ENCODE data around the gene REC8. TPM values are rescaled to one million over a fixed set of nuclear protein-coding genes. Genes with fewer than 3 reads are reported as not detected.
"Not testable (repeated sequence)": the region's sequence is repeated elsewhere in the genome, so short reads cannot be mapped to it uniquely, and the experiment has no call there.

REC8 gene
- total RNA-seq, 2 donors from 2014 or later, result 7.8 to 8.9 TPM

- 81 to 84% methylated on average over 4 of the region's 4 CpGs for WGBS, 2 donors
- DNase-seq (peak in 1 of 4 donors; percentile 0), ATAC-seq (no peak)
- H3K27me3 ChIP-seq, result no peaks in the 10 kb centered on the region
- intact Hi-C loops (cut with DNase I), result no loop called here
- no peaks in the 10 kb centered on the region for H3K9me3 ChIP-seq
- peaks cover 10% of the 10 kb centered on the region for H3K4me1 ChIP-seq
- no peak overlapping the region for H3K27ac ChIP-seq
- no peak for TF ChIP-seq POLR2A (IDR thresholded peaks at IDR 0.05)
- TF ChIP-seq CTCF (IDR thresholded peaks at IDR 0.05), result no peak
- peaks cover 0 to 4% of the 10 kb centered on the region in 2 donors for H3K36me3 ChIP-seq (replicated peaks in 1 of 2; ENCODE audit: insufficient read depth in 1 of 2, low read depth in 2 of 2)
- H3K4me3 ChIP-seq, result no peak overlapping the region
These were observed 47.2 kb downstream of the REC8 start for GRCh38 chr14:24219080-24219479.

GRCh38 chr14:24219521-24219920 is 47.6 kb downstream of the REC8 start:
- ATAC-seq (no peak), DNase-seq (peak in 1 of 4 donors; percentile 1)
- H3K36me3 ChIP-seq (replicated peaks in 1 of 2; ENCODE audit: insufficient read depth in 1 of 2, low read depth in 2 of 2), result peaks cover 0 to 4% of the 10 kb centered on the region in 2 donors
- no peak overlapping the region for H3K4me3 ChIP-seq
- WGBS, 2 donors, result 61 to 63% methylated on average over 3 of the region's 3 CpGs
- H3K9me3 ChIP-seq, result no peaks in the 10 kb centered on the region
- peaks cover 10% of the 10 kb centered on the region for H3K4me1 ChIP-seq
- no peak overlapping the region for H3K27ac ChIP-seq
- no peaks in the 10 kb centered on the region for H3K27me3 ChIP-seq
- TF ChIP-seq CTCF (IDR thresholded peaks at IDR 0.05) (no peak), POLR2A (IDR thresholded peaks at IDR 0.05) (no peak)
- intact Hi-C loops (cut with DNase I), result no loop called here

- not testable (repeated sequence) for H3K27ac ChIP-seq
These were observed 51.1 kb downstream of the REC8 start for GRCh38 chr14:24222987-24223386.

GRCh38 chr14:24224618-24225071 is 52.8 kb downstream of the REC8 start:
- ATAC-seq, result no peak
- 83 to 89% methylated on average over 7 of the region's 7 CpGs for WGBS, 2 donors

More at GRCh38 chr14:24222987-24223386, 51.1 kb downstream of the REC8 start:
- H3K4me1 ChIP-seq; DNase-seq; intact Hi-C loops (cut with DNase I); ATAC-seq; H3K9me3 ChIP-seq; H3K4me3 ChIP-seq; H3K27me3 ChIP-seq; H3K36me3 ChIP-seq (replicated peaks in 1 of 2; ENCODE audit: insufficient read depth in 1 of 2, low read depth in 2 of 2): not testable (repeated sequence)
- 99 to 100% methylated on average over 3 to 4 of the region's 4 CpGs for WGBS, 2 donors

DNA sequence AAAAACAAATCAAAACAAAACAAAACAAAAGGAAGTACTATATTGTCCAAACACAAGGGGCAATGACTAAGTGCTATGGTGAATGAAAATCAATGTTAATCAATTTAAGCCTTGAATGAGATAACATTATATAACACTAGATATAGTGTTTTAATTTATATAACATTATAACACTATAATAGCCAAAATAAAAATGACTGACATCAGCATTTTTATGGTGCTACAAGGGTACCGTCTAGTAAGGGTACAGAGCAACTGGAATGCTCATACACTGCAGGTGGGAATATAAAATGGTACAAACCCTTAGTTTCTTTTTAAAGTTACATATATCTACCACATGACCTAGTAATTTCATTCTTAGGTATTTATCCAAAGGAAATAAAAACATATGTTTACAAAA is 54.6 kb downstream of the REC8 start:
- H3K36me3 ChIP-seq (replicated peaks in 1 of 2; ENCODE audit: insufficient read depth in 1 of 2, low read depth in 2 of 2), result no peaks in the 10 kb centered on the region
- no peaks in the 10 kb centered on the region for H3K27me3 ChIP-seq
- peaks cover 9% of the 10 kb centered on the region for H3K4me1 ChIP-seq
- TF ChIP-seq POLR2A (IDR thresholded peaks at IDR 0.05), result no peak
- no peak for TF ChIP-seq CTCF (IDR thresholded peaks at IDR 0.05)
- ATAC-seq, result no peak
- intact Hi-C loops (cut with DNase I), result no loop called here
- DNase-seq, result no peak
- H3K9me3 ChIP-seq, result no peaks in the 10 kb centered on the region
- no peak overlapping the region for H3K27ac ChIP-seq
- WGBS, 2 donors, result 75 to 87% methylated on average over 1 of the region's 1 CpG
- no peak overlapping the region for H3K4me3 ChIP-seq

More at GRCh38 chr14:24224618-24225071, 52.8 kb downstream of the REC8 start:
- intact Hi-C loops (cut with DNase I), result no loop called here
- H3K9me3 ChIP-seq, result no peaks in the 10 kb centered on the region
- no peaks in the 10 kb centered on the region for H3K4me1 ChIP-seq
- no peaks in the 10 kb centered on the region for H3K27me3 ChIP-seq
- H3K27ac ChIP-seq, result no peak overlapping the region
- H3K36me3 ChIP-seq (replicated peaks in 1 of 2; ENCODE audit: insufficient read depth in 1 of 2, low read depth in 2 of 2), result no peaks in the 10 kb centered on the region
- DNase-seq, result no peak
- no peak overlapping the region for H3K4me3 ChIP-seq
- TF ChIP-seq POLR2A (IDR thresholded peaks at IDR 0.05) (no peak), CTCF (IDR thresholded peaks at IDR 0.05) (no peak)
